Gastrocnemius medialis (tissue), 4 donors: ENCODE data around the gene COLEC11. TPM values are rescaled to one million over a fixed set of nuclear protein-coding genes. Genes with fewer than 3 reads are reported as not detected.

Source experiments
- ATAC-seq, 2 donors: fragments of 150-250 bp; one replicate each; pipeline ENCODE4 v1.9.1; 2016
- DNase-seq, 2 donors: peaks; one replicate each; pipeline ENCODE4 v3.0.0-alpha.2; 2019
- H3K27ac ChIP-seq, 4 donors: fragments of 200-600 bp; sonication (generic); 1 replicate in 1 of 4; 2 replicates in 3 of 4; pipeline ENCODE4 v1.5.1; 2016 to 2018; ENCODE audit warnings: mild to moderate bottlenecking in 2 of 4, moderate library complexity in 1 of 4
- H3K27me3 ChIP-seq, 3 donors: fragments of 200-600 bp; sonication (generic) in 2 of 3; 1 replicate in 1 of 3; 2 replicates in 2 of 3; pipeline versions ENCODE4 v1.5.1 to v1.6.0; 2016 to 2019; ENCODE audit warnings: mild to moderate bottlenecking in 1 of 3, moderate library complexity in 1 of 3
- H3K36me3 ChIP-seq, 2 donors: fragments of 200-600 bp; sonication (generic) in 1 of 2; one replicate each; pipeline ENCODE4 v1.5.1; 2017 to 2018
- H3K4me1 ChIP-seq, 2 donors: fragments of 200-600 bp; sonication (generic) in 1 of 2; one replicate each; pipeline ENCODE4 v1.5.1; 2016 to 2017; ENCODE audit warnings: mild to moderate bottlenecking in 2 of 2
- H3K4me3 ChIP-seq, 4 donors: fragments of 200-600 bp; sonication (generic) in 3 of 4; 1 replicate in 1 of 4; 2 replicates in 3 of 4; pipeline ENCODE4 v1.5.1; 2016 to 2019; ENCODE audit warnings: mild to moderate bottlenecking in 2 of 4
- H3K9me3 ChIP-seq, 3 donors: fragments of 200-600 bp; sonication (generic) in 2 of 3; 1 replicate in 1 of 3; 2 replicates in 2 of 3; pipeline ENCODE4 v1.5.1; 2016 to 2019
- POLR2A ChIP-seq, 2 donors: fragments of 450-650 bp; IDR thresholded peaks; one replicate each; pipeline ENCODE4 v1.6.1; 2017; ENCODE audit warnings: antibody characterized with exemption in 2 of 2, mild to moderate bottlenecking in 2 of 2, moderate library complexity in 2 of 2
- in situ Hi-C, 4 donors: fragments of 200-750 bp; cut with MboI; loops; one replicate each; pipeline versions ENCODE4 v1.15.0 to v1.8.0; 2017; ENCODE audit warnings: low sequenced_read_pairs in 4 of 4
- intact Hi-C: fragments of 100-400 bp; cut with DNase I; formaldehyde crosslinking; loops from one replicate; pipeline ENCODE4 v1.15.1; 2023; ENCODE audit warnings: low total_unique reads
- total RNA-seq, 4 donors: library from RNA; depleted of rRNA; stranded (reverse); fragments of >200 nt; gene quantifications; one replicate each; pipeline versions ENCODE4 v1.1.0 to v1.2.3, GENCODE V29; 2016
- TF ChIP-seq, protein P1 (sequence below), 5 experiments: fragments of 450-650 bp in 3 of 5; fragments of 200-600 bp in 2 of 5; sonication (generic) in 2 of 5; IDR thresholded peaks in 4 of 5; conservative IDR thresholded peaks in 1 of 5; 1 replicate in 4 of 5; 2 replicates in 1 of 5; pipeline ENCODE4 v1.5.1; 2016 to 2019; ENCODE audit warnings: antibody characterized with exemption in 5 of 5, mild to moderate bottlenecking in 3 of 5, moderate library complexity in 3 of 5

COLEC11 gene
- total RNA-seq, 4 donors from 2014 or later = 0.29 to 0.36 TPM; not detected in 2

DNA sequence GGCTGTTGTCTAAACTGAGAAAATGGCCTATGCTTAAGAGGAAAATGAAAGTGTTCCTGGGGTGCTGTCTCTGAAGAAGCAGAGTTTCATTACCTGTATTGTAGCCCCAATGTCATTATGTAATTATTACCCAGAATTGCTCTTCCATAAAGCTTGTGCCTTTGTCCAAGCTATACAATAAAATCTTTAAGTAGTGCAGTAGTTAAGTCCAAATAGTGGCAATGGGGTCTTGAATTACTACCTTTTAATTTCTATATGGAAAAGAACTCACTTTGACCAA is 49.3 kb downstream of the COLEC11 start:
- in situ Hi-C loops = no loop called here
- intact Hi-C loops = no loop called here

DNA sequence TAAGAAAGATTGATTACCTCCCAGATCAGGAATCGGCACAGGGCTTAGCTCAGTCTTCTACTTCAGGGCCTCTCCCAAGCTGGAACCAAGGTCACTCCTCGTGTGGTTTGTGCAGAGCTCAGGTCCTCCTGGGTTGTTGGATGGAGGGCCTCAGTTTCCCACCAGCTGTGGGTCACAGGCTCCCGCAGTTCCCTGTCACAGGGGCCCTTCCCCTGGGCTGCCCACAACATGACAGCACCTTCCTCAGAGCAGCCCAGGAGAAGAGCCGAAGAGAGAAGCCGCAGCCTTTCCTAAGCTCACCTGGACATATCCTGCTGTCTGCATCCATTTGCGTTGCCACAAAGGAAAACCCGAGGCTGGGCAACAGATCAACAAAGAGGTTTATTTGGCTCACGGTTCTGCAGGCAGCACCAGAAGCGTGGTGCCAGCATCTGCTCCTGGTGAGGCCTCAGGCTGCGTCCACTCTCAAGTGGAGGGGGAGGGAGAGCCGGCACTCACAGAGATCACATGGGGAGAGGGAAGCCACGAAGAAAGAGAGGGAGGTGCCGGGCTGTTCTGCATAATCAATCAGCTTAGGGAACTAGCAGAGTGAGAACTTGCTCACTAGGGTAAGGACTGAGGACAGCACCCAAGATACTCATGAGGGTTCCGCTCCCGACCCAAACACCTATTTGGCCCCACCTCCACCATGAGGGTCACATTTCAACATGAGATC is 50.1 kb downstream of the COLEC11 start:
- H3K27me3 ChIP-seq = no peaks in the 10 kb centered on the region
- no peak overlapping the region for H3K4me3 ChIP-seq
- in situ Hi-C loops = loop anchor here in 1 of 4 donors (5.0 kb wide), 1 partner anchor 223 kb away; no protein-coding TSS in a partner anchor
- intact Hi-C loops = no loop called here
- no peaks in the 10 kb centered on the region for H3K36me3 ChIP-seq
- DNase-seq = no peak
- TF ChIP-seq, protein P1, sequence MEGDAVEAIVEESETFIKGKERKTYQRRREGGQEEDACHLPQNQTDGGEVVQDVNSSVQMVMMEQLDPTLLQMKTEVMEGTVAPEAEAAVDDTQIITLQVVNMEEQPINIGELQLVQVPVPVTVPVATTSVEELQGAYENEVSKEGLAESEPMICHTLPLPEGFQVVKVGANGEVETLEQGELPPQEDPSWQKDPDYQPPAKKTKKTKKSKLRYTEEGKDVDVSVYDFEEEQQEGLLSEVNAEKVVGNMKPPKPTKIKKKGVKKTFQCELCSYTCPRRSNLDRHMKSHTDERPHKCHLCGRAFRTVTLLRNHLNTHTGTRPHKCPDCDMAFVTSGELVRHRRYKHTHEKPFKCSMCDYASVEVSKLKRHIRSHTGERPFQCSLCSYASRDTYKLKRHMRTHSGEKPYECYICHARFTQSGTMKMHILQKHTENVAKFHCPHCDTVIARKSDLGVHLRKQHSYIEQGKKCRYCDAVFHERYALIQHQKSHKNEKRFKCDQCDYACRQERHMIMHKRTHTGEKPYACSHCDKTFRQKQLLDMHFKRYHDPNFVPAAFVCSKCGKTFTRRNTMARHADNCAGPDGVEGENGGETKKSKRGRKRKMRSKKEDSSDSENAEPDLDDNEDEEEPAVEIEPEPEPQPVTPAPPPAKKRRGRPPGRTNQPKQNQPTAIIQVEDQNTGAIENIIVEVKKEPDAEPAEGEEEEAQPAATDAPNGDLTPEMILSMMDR (IDR thresholded peaks at IDR 0.05 in 4 of 5, conservative IDR thresholded peaks at IDR 0.05 in 1 of 5) = no peak
- TF ChIP-seq POLR2A (IDR thresholded peaks at IDR 0.05) = no peak
- H3K9me3 ChIP-seq = no peaks in the 10 kb centered on the region
- ATAC-seq = no peak
- no peak overlapping the region for H3K27ac ChIP-seq
- H3K4me1 ChIP-seq = no peaks in the 10 kb centered on the region

More for the DNA sequence above, 49.3 kb downstream of the COLEC11 start:
- Histone ChIP-seq H3K27me3 (no peaks in the 10 kb centered on the region), H3K27ac (no peak overlapping the region), H3K9me3 (no peaks in the 10 kb centered on the region), H3K36me3 (no peaks in the 10 kb centered on the region), H3K4me1 (no peaks in the 10 kb centered on the region), H3K4me3 (no peak overlapping the region)
- TF ChIP-seq POLR2A (IDR thresholded peaks at IDR 0.05) = no peak
- TF ChIP-seq, protein P1 (IDR thresholded peaks at IDR 0.05 in 4 of 5, conservative IDR thresholded peaks at IDR 0.05 in 1 of 5) = no peak
- DNase-seq (no peak), ATAC-seq (no peak)

DNA sequence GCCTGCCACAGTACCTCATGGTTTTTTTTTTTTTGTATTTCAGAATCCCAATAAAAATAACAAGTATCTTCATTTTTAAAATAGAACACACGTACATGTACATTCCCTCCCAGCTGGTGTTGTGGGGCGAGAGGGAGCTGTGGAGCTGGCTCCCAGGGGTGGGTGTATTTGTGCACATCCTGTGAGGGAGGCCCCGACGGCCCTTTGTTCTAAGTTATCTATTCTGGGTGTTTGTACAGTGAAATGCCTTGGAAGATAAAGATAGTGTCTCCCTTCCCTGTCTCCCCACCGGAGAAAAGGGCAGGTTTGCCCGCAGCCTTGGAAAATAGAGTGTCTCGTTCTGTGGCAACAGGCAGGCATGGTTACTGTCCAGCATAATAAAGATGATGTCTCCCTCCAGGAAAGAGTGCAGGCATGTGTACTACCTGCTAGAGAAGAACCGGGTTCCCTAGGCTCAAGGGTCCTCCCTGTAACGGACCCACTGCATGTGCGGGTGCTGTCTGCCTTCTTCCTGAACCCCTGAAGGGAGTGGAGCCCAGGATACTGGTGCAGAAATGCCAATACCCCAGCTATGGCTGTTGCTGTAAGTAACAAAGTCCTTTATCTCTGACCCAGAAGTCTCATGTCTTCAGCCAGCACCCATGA is 51.0 kb downstream of the COLEC11 start:
- H3K4me3 ChIP-seq = no peak overlapping the region
- H3K4me1 ChIP-seq = no peaks in the 10 kb centered on the region
- no peak overlapping the region for H3K27ac ChIP-seq
- no peaks in the 10 kb centered on the region for H3K27me3 ChIP-seq
- H3K36me3 ChIP-seq = no peaks in the 10 kb centered on the region
- no peaks in the 10 kb centered on the region for H3K9me3 ChIP-seq
- intact Hi-C loops = no loop called here
- in situ Hi-C loops = loop anchor here in 1 of 4 donors (5.0 kb wide), 1 partner anchor 224 kb away; no protein-coding TSS in a partner anchor
- DNase-seq (no peak), ATAC-seq (no peak)
- TF ChIP-seq, protein P1 (IDR thresholded peaks at IDR 0.05 in 4 of 5, conservative IDR thresholded peaks at IDR 0.05 in 1 of 5) = no peak
- no peak for TF ChIP-seq POLR2A (IDR thresholded peaks at IDR 0.05)

DNA sequence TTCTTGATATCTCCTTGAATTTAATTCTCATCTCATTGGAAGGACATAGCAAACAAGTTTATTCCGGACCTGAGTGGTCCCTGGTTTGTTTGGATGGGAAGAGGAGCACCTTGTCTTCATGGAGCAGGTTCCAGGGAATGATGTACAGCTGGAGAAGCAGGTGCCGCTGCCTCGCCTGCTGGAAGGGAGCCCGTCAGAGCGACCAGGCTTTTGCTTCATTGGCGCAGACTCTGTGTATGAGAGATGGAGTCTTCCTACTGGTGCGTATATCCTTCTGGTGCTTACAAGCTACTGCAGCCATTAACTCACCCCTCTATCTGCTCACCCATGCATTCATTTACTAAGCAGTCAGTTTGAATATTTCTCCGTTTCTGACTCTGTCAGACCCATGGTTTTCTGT is 51.5 kb downstream of the COLEC11 start:
- no peak overlapping the region for H3K4me3 ChIP-seq
- H3K9me3 ChIP-seq = no peaks in the 10 kb centered on the region
- H3K36me3 ChIP-seq = no peaks in the 10 kb centered on the region
- in situ Hi-C loops (loop anchor here in 1 of 4 donors (5.0 kb wide), 1 partner anchor 224 kb away; no protein-coding TSS in a partner anchor), intact Hi-C loops (no loop called here)
- DNase-seq (no peak), ATAC-seq (no peak)
- no peak overlapping the region for H3K27ac ChIP-seq
- TF ChIP-seq POLR2A (IDR thresholded peaks at IDR 0.05) = no peak
- TF ChIP-seq, protein P1 (IDR thresholded peaks at IDR 0.05 in 4 of 5, conservative IDR thresholded peaks at IDR 0.05 in 1 of 5) = no peak
- no peaks in the 10 kb centered on the region for H3K4me1 ChIP-seq
- H3K27me3 ChIP-seq = no peaks in the 10 kb centered on the region
